Urinary bladder (tissue), 4 donors: ENCODE data around the gene LIM2. TPM values are rescaled to one million over a fixed set of nuclear protein-coding genes. Genes with fewer than 3 reads are reported as not detected.
"Not testable (repeated sequence)": the region's sequence is repeated elsewhere in the genome, so short reads cannot be mapped to it uniquely, and the experiment has no call there.

Experiments
- DNase-seq: peaks from one replicate; pipeline ENCODE4 v3.0.0-alpha.2; 2015; ENCODE audit errors: extremely low spot score
- H3K27ac ChIP-seq: one replicate; pipeline ENCODE4 v1.5.1; 2013; ENCODE audit warnings: low read depth, mild to moderate bottlenecking, moderate library complexity
- H3K36me3 ChIP-seq: one replicate; pipeline ENCODE4 v1.6.1; 2013; ENCODE audit warnings: mild to moderate bottlenecking, moderate library complexity; ENCODE audit not compliant: insufficient read depth
- H3K4me1 ChIP-seq: one replicate; pipeline ENCODE4 v1.6.1; 2013; ENCODE audit warnings: mild to moderate bottlenecking, moderate library complexity; ENCODE audit not compliant: insufficient read depth
- H3K4me3 ChIP-seq: one replicate; pipeline ENCODE4 v1.5.1; 2013; ENCODE audit warnings: low read depth, low read length
- WGBS: extraction: QIAGEN DNeasy Blood & Tissue Kit; methylation state at CpG from one replicate; pipeline ENCODE4 v1.1.7; 2013; 5-methylcytosine and 5-hydroxymethylcytosine counted together
- polyA plus RNA-seq: library from polyadenylated mRNA; stranded (reverse); fragments of 200-250 nt; gene quantifications from one replicate; pipeline ENCODE4 v1.2.3, GENCODE V29; 2013
- total RNA-seq: library from RNA; depleted of rRNA; stranded (reverse); fragments of >200 nt; gene quantifications from one replicate; pipeline ENCODE4 v1.2.3, GENCODE V29; 2014
- donor health status: healthy with polysubstance abuse.
- donor health status: healthy.

LIM2 gene, protein sequence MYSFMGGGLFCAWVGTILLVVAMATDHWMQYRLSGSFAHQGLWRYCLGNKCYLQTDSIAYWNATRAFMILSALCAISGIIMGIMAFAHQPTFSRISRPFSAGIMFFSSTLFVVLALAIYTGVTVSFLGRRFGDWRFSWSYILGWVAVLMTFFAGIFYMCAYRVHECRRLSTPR
- total RNA-seq (not detected), polyA plus RNA-seq (not detected)

GRCh38 chr19:51387924-51388389, at the start of gene LIM2:
Gene LIM2 (minus strand): TSS chr19:51387974. CDS start chr19:51387443, 531 bp downstream.
- Histone ChIP-seq H3K36me3 (no peaks in the 10 kb centered on the region), H3K27ac (no peak within 1 kb of the TSS), H3K4me1 (no peaks in the 10 kb centered on the region), H3K4me3 (no peak within 1 kb of the TSS)
- WGBS = 68% methylated on average over 15 of the region's 15 CpGs
- DNase-seq = no peak

GRCh38 chr19:51434456-51434855, 46.7 kb upstream of the LIM2 start:
- 83% methylated on average over 1 of the region's 1 CpG for WGBS
- Histone ChIP-seq H3K36me3 (no peaks in the 10 kb centered on the region), H3K4me1 (no peaks in the 10 kb centered on the region), H3K4me3 (no peak overlapping the region), H3K27ac (no peak overlapping the region)
- DNase-seq = no peak

DNA sequence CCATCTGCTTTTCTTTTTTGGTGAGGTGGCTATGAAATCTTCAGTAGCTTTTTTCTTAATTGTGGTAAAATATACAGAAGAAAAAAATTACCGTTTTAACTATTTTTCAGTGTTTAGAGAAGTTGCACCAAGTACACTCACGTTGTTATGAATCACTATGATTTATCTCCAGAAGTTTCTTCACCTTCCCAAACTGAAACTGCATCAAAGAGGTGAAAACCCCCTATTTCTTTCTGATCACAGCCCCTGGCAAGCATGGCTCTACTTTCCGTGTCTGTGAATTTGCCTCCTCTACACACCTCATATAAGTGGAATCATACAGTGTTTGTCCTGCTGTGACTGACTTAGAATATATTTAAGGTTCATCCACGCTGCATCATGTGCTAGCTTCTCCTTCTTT, 45.3 kb upstream of the LIM2 start:
- DNase-seq = no peak
- no peaks in the 10 kb centered on the region for H3K4me1 ChIP-seq
- WGBS = 54% methylated on average over 4 of the region's 4 CpGs

DNA sequence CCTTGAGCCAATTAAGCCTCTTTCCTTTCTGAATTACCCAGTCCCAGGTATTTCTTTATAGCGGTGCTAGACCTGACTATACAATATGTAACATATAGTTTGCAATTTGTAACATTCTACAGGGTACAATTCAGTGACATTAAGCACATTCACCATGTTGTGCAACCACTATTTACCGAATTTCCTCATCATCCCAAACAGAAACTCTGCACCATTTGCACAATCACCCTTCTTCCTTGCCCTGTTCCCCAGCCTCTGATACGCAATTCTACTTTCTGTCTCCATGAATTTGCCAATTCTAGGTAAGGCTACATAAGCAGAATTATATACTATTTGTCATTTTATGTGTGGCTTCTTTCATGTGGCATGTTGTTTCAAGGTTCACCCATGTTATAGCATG, 43.4 kb upstream of the LIM2 start:
- H3K27ac ChIP-seq = no peak overlapping the region
- H3K4me1 ChIP-seq = no peaks in the 10 kb centered on the region
- no peak overlapping the region for H3K4me3 ChIP-seq
- DNase-seq = no peak
- 59% methylated on average over 3 of the region's 3 CpGs for WGBS
- no peaks in the 10 kb centered on the region for H3K36me3 ChIP-seq

More for the DNA sequence above, 45.3 kb upstream of the LIM2 start:
- Histone ChIP-seq H3K36me3 (no peaks in the 10 kb centered on the region), H3K27ac (no peak overlapping the region), H3K4me3 (no peak overlapping the region)

GRCh38 chr19:51430221-51430620, 42.4 kb upstream of the LIM2 start:
- Histone ChIP-seq H3K4me3 (no peak overlapping the region), H3K4me1 (no peaks in the 10 kb centered on the region), H3K36me3 (no peaks in the 10 kb centered on the region), H3K27ac (no peak overlapping the region)
- WGBS = 48% methylated on average over 3 of the region's 3 CpGs
- no peak for DNase-seq

DNA sequence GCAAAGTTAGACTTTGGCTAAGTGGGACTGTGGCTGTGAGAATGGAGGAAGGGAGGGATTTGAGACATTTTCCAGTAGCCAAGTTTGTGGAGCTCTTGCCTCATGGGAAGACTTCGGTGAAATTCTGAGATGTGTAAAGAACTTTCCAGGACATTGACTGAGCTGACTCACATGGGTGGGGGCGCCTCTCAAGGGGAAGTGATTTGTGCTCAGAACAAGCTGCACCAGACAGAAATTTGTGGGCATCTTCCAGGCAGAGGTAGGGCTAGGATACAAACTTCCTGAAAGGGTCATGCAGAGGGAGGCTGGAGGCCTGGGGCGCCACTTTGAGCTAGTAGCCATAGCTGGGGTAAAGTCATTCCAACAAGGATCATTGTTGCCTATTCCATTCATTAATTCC, 39.4 kb upstream of the LIM2 start:
- H3K27ac ChIP-seq = no peak overlapping the region
- WGBS = 69% methylated on average over 3 of the region's 3 CpGs

GRCh38 chr19:51422053-51422448, 34.3 kb upstream of the LIM2 start:
- Histone ChIP-seq H3K36me3 (no peaks in the 10 kb centered on the region), H3K27ac (no peak overlapping the region), H3K4me3 (no peak overlapping the region), H3K4me1 (no peaks in the 10 kb centered on the region)
- 9% methylated on average over 19 of the region's 19 CpGs for WGBS
- no peak for DNase-seq

More for the DNA sequence above, 39.4 kb upstream of the LIM2 start:
- Histone ChIP-seq H3K4me1 (no peaks in the 10 kb centered on the region), H3K36me3 (no peaks in the 10 kb centered on the region), H3K4me3 (no peak overlapping the region)
- no peak for DNase-seq

DNA sequence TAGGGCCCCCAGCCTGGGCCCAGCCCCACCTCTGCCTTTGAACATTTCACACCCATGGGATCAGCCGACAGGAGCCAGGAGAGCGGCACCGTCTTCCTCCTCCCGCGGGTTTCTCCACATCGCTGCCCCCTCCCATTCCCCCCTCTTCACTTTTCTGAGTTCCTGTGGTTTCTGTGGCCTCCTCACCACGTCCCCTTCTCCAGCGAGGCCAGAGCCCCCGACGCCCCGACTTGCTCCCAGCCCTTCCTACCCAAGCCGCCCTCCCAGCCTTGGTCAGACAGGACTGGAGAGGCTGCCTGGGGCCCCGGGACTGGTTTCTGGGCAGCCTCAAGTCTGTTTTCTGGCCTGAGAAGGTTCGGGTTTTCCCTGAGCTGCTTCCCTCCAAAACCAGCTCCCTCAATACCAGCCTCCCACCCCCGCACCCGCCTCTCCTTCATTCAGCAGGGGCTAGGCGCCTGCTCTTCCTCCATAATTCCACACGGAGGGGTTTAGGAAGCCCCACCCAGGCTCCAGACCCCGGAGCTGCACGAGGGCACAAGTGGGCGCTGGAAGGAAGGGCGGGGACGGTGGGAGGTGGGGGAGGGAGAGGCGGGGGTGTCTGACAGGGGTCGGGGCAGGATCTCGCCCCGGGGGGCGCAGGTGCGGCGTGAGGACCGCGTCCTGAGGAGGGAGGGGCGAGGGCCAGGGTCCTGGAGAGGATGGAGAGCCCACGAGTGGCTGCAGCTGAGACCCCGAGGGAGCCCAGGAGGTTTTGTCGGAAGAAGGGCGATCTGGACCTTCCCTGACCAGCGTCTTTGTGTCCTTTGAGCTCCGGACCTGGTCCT, 33.7 kb upstream of the LIM2 start:
- WGBS = 13% methylated on average over 39 of the region's 39 CpGs
- no peaks in the 10 kb centered on the region for H3K4me1 ChIP-seq

DNA sequence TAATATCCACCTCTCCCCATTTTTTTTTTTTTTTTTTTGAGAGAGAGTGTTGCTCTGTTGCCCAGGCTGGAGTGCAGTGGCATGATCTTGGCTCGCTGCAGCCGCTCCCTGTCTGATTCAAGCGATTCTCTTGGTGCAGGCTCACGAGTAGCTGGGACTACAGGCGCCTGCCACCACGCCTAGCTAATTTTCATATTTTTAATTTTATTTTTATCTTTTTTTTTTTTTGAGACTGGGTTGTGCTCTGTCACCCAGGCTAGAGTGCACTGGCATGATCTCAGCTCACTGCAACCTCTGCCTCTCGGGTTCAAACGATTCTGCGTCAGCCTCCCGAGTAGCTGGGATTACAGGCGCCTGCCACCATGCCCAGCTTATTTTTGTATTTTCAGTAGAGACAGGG, 32.7 kb upstream of the LIM2 start:
- H3K4me3 ChIP-seq, H3K4me1 ChIP-seq, DNase-seq, H3K27ac ChIP-seq, H3K36me3 ChIP-seq: not testable (repeated sequence)
- WGBS = 82% methylated on average over 11 of the region's 11 CpGs

More for the DNA sequence above, 33.7 kb upstream of the LIM2 start:
- no peak for DNase-seq
- no peak overlapping the region for H3K27ac ChIP-seq
- no peak overlapping the region for H3K4me3 ChIP-seq
- no peaks in the 10 kb centered on the region for H3K36me3 ChIP-seq

DNA sequence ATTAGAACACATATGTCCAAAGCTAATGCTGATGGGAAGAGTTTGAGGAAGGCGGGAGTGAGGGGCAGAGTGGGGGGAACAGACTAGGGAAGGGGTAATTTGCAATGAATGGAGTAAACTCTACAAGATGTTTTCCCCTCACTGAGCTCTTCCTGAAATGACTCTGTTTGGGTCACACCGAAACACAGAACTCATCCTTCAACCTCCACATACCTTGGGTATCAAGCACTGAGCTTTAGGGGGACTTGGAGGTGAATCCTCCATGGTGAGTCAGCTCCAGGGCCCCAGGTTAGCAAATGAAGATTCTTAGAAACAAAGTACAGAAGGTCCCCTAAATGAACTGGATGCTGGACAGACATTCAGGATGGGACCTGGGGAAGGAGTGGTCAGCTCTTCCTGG, 30.9 kb upstream of the LIM2 start:
- no peak overlapping the region for H3K27ac ChIP-seq
- H3K36me3 ChIP-seq = no peaks in the 10 kb centered on the region
- no peak overlapping the region for H3K4me3 ChIP-seq
- no peak for DNase-seq
- WGBS = 84% methylated on average over 2 of the region's 2 CpGs
- H3K4me1 ChIP-seq = no peaks in the 10 kb centered on the region

GRCh38 chr19:51417810-51418157, 30.0 kb upstream of the LIM2 start:
- H3K4me3 ChIP-seq = no peak overlapping the region
- WGBS = 67% methylated on average over 3 of the region's 3 CpGs
- no peak overlapping the region for H3K27ac ChIP-seq
- DNase-seq = no peak
- H3K4me1 ChIP-seq = no peaks in the 10 kb centered on the region
- no peaks in the 10 kb centered on the region for H3K36me3 ChIP-seq

- H3K4me3 ChIP-seq = no peak within 1 kb of the TSS
- no peaks in the 10 kb centered on the region for H3K36me3 ChIP-seq
- H3K4me1 ChIP-seq = no peaks in the 10 kb centered on the region
- 54% methylated on average over 21 of the region's 21 CpGs for WGBS
- no peak within 1 kb of the TSS for H3K27ac ChIP-seq
- DNase-seq = no peak
Observed at GRCh38 chr19:51417107-51417809, 29.5 kb upstream of the LIM2 start, which contains the start of gene SIGLEC10. Gene SIGLEC10 (minus strand): TSS chr19:51417642. CDS start chr19:51417581, 61 bp downstream.

DNA sequence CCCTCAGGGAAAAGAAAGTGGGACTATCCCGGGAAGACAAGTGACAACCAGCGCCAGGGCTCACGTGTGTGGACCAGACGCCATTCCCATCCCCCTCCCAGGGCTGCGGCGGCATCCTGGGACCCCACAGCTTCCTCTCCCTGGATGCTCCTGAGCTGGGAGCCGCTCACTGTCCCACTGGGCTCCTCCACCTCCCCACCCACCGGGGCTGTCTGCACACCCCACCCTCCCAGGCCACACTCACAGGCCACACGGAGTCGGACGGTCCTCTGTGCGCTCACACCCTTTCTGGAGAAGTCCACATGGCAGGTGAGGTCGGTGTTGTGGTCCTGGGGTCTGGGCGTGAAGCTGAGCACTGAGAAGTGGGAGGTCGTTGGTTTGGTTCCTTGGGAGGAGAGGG, 28.6 kb upstream of the LIM2 start:
- H3K4me3 ChIP-seq, H3K4me1 ChIP-seq, H3K36me3 ChIP-seq, DNase-seq, H3K27ac ChIP-seq: not testable (repeated sequence)
- 68% methylated on average over 15 of the region's 15 CpGs for WGBS

DNA sequence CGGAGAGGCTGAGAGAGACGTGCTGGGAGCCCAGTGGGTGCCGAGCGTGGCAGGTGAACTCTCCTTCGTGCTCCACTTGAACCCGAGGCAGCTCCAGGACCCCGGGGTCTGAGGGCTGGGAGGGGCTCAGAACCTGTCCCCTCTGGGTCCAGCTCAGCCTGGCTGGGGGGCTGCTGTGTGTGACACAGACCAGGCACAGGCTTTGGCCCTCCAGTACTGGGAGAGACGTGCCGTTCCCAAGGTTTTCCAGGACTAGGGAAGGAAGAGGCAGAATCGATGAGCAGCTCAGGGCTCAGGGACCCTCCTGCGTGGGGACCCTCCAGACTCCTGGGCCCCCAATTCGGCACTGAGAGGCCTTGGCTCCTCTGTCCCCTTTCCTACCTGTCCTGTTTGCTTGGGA, 27.4 kb upstream of the LIM2 start:
- no peaks in the 10 kb centered on the region for H3K36me3 ChIP-seq
- no peak for DNase-seq
- WGBS = 85% methylated on average over 12 of the region's 12 CpGs
- H3K4me1 ChIP-seq = no peaks in the 10 kb centered on the region
- no peak overlapping the region for H3K27ac ChIP-seq
- no peak overlapping the region for H3K4me3 ChIP-seq
